DND-41 (cell line): ENCODE results near the gene PHF19.

Source experiments
- ATAC-seq: fragments of 200-7000 bp; cut with Tn5 transposase; 3 replicates; pipeline ENCODE4 v1.9.1; 2021; ENCODE audit warnings: low read depth; ENCODE audit not compliant: insufficient read depth
- DNase-seq: peaks from one replicate; pipeline ENCODE4 v3.0.0-alpha.2; 2020
- H2AFZ ChIP-seq: 2 replicates; pipeline ENCODE4 v1.6.0; 2012; ENCODE audit warnings: low read depth, low read length
- H3K27ac ChIP-seq: 2 replicates; pipeline ENCODE4 v1.5.1; 2012; ENCODE audit warnings: low read length, inconsistent platforms
- H3K27me3 ChIP-seq: fragments of 200-600 bp; sonication (generic); 2 replicates; pipeline ENCODE4 v1.6.0; 2012; ENCODE audit warnings: low read length, mild to moderate bottlenecking, inconsistent platforms; ENCODE audit not compliant: insufficient read depth, poor library complexity
- H3K36me3 ChIP-seq: 2 replicates; pipeline ENCODE4 v1.5.1; 2012; ENCODE audit warnings: low read length, inconsistent platforms; ENCODE audit not compliant: insufficient read depth
- H3K4me1 ChIP-seq: 2 replicates; pipeline ENCODE4 v1.5.1; 2012; ENCODE audit warnings: mild to moderate bottlenecking, low read length; ENCODE audit not compliant: insufficient read depth
- H3K4me2 ChIP-seq: 2 replicates; pipeline ENCODE4 v1.6.0; 2012; ENCODE audit warnings: mild to moderate bottlenecking, moderate library complexity, low read length, inconsistent platforms; ENCODE audit not compliant: insufficient read depth
- H3K4me3 ChIP-seq, 2 experiments: fragments of 200-600 bp in 1 of 2; shearing (Covaris generic) in 1 of 2; 2 replicates each; pipeline ENCODE4 v1.5.1; 2012 to 2016; ENCODE audit warnings: inconsistent platforms in 2 of 2, low read length in 2 of 2, mild to moderate bottlenecking in 2 of 2, low read depth in 1 of 2, moderate library complexity in 1 of 2
- H3K79me2 ChIP-seq: 2 replicates; pipeline ENCODE4 v1.6.0; 2012; ENCODE audit warnings: low read length, inconsistent platforms; ENCODE audit not compliant: insufficient read depth
- H3K9ac ChIP-seq: 2 replicates; pipeline ENCODE4 v1.6.0; 2012; ENCODE audit warnings: low read depth, mild to moderate bottlenecking, inconsistent platforms, low read length, moderate library complexity
- H3K9me3 ChIP-seq: 2 replicates; pipeline ENCODE4 v1.5.1; 2012; ENCODE audit warnings: low read length, moderate library complexity, mild to moderate bottlenecking, inconsistent platforms; ENCODE audit not compliant: insufficient read depth, severe bottlenecking
- H4K20me1 ChIP-seq: 2 replicates; pipeline ENCODE4 v1.6.0; 2012; ENCODE audit warnings: low read length; ENCODE audit not compliant: insufficient read depth
- EZH2 ChIP-seq: IDR thresholded peaks from 3 replicates; pipeline ENCODE4 v1.6.1; 2012; ENCODE audit warnings: borderline replicate concordance, low read depth, mild to moderate bottlenecking, moderate library complexity, low read length, inconsistent platforms; ENCODE audit not compliant: severe bottlenecking
- TF ChIP-seq, protein P1 (sequence below): IDR thresholded peaks from 2 replicates; pipeline ENCODE4 v1.5.1; 2012; ENCODE audit warnings: borderline replicate concordance, low read length, moderate library complexity, mild to moderate bottlenecking; ENCODE audit not compliant: poor library complexity, severe bottlenecking; ENCODE audit errors: extremely low read depth

The PHF19 gene

GRCh38 chr9:120837921-120838320 is 39.1 kb downstream of the PHF19 start:
- Histone ChIP-seq H2AFZ (no peak overlapping the region), H3K4me1 (peaks cover 20% of the 10 kb centered on the region), H3K4me3 (no peak overlapping the region), H3K27ac (no peak overlapping the region), H3K27me3 (no peaks in the 10 kb centered on the region), H3K9ac (no peak overlapping the region), H4K20me1 (peaks cover 4% of the 10 kb centered on the region; the same call in 1 of the 2 replicates), H3K36me3 (peaks cover 17% of the 10 kb centered on the region), H3K79me2 (peaks cover 64% of the 10 kb centered on the region), H3K4me2 (no peak overlapping the region), H3K9me3 (no peaks in the 10 kb centered on the region)
- no peak for TF ChIP-seq EZH2
- TF ChIP-seq, protein P1, sequence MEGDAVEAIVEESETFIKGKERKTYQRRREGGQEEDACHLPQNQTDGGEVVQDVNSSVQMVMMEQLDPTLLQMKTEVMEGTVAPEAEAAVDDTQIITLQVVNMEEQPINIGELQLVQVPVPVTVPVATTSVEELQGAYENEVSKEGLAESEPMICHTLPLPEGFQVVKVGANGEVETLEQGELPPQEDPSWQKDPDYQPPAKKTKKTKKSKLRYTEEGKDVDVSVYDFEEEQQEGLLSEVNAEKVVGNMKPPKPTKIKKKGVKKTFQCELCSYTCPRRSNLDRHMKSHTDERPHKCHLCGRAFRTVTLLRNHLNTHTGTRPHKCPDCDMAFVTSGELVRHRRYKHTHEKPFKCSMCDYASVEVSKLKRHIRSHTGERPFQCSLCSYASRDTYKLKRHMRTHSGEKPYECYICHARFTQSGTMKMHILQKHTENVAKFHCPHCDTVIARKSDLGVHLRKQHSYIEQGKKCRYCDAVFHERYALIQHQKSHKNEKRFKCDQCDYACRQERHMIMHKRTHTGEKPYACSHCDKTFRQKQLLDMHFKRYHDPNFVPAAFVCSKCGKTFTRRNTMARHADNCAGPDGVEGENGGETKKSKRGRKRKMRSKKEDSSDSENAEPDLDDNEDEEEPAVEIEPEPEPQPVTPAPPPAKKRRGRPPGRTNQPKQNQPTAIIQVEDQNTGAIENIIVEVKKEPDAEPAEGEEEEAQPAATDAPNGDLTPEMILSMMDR, result no peak
- ATAC-seq (no peak), DNase-seq (no peak)

GRCh38 chr9:120833325-120833724 is 43.7 kb downstream of the PHF19 start:
- Histone ChIP-seq H3K4me3 (no peak overlapping the region), H3K4me2 (no peak overlapping the region), H3K27me3 (no peaks in the 10 kb centered on the region), H4K20me1 (no peaks in the 10 kb centered on the region), H3K27ac (no peak overlapping the region), H3K9ac (no peak overlapping the region), H2AFZ (no peak overlapping the region), H3K9me3 (no peaks in the 10 kb centered on the region), H3K79me2 (peaks cover 21% of the 10 kb centered on the region), H3K4me1 (no peaks in the 10 kb centered on the region), H3K36me3 (peaks cover 54% of the 10 kb centered on the region)
- no peak for TF ChIP-seq EZH2
- TF ChIP-seq, protein P1, result no peak
- DNase-seq, result no peak
- no peak for ATAC-seq

DNA sequence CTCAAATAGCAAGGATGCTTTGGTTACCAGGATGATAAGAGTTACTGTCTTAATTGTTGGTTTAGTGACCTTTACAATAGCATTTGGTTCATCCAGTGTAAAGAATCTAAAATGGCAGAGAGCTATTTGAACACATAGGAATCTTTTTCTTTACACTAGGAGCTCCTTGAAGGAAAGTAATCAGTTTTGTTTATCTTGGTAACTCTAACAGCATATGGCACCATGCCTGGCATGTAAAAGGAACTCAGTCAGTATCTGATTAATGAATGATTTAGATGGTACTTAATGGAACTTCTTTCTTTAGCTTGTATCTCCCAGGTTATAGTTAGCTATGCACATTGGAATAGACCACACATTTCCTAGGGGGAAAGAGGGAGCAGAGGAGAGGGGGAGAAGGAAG is 44.2 kb downstream of the PHF19 start:
- H3K27ac ChIP-seq, result no peak overlapping the region
- no peaks in the 10 kb centered on the region for H3K4me1 ChIP-seq
- no peak overlapping the region for H3K9ac ChIP-seq
- peaks cover 16% of the 10 kb centered on the region for H3K79me2 ChIP-seq
- TF ChIP-seq EZH2, result no peak
- TF ChIP-seq, protein P1, result no peak
- H3K9me3 ChIP-seq, result no peaks in the 10 kb centered on the region
- H3K27me3 ChIP-seq, result no peaks in the 10 kb centered on the region
- DNase-seq, result no peak
- no peak overlapping the region for H2AFZ ChIP-seq
- no peak for ATAC-seq
- H3K36me3 ChIP-seq, result peaks cover 55% of the 10 kb centered on the region
- H4K20me1 ChIP-seq, result no peaks in the 10 kb centered on the region
- no peak overlapping the region for H3K4me3 ChIP-seq
- H3K4me2 ChIP-seq, result no peak overlapping the region

GRCh38 chr9:120830865-120831264 is 46.1 kb downstream of the PHF19 start:
- H3K4me1 ChIP-seq, result no peaks in the 10 kb centered on the region
- no peak overlapping the region for H2AFZ ChIP-seq
- H3K4me3 ChIP-seq, result no peak overlapping the region
- H3K9me3 ChIP-seq, result no peaks in the 10 kb centered on the region
- no peak for ATAC-seq
- no peak overlapping the region for H3K27ac ChIP-seq
- DNase-seq, result no peak
- peaks cover 3% of the 10 kb centered on the region; the same call in 1 of the 2 replicates for H3K79me2 ChIP-seq
- H3K4me2 ChIP-seq, result no peak overlapping the region
- no peaks in the 10 kb centered on the region for H4K20me1 ChIP-seq
- H3K9ac ChIP-seq, result no peak overlapping the region
- no peaks in the 10 kb centered on the region for H3K27me3 ChIP-seq
- H3K36me3 ChIP-seq, result peaks cover 63% of the 10 kb centered on the region
- TF ChIP-seq EZH2, result no peak
- TF ChIP-seq, protein P1, result no peak
